GM18951 (cell line): ENCODE data around the gene SUMO2.
"Not testable (repeated sequence)": the region's sequence is repeated elsewhere in the genome, so short reads cannot be mapped to it uniquely, and the experiment has no call there.

ENCODE experiments used
- POLR2A ChIP-seq: IDR thresholded peaks from 4 replicates; pipeline ENCODE4 v1.6.1; 2011; ENCODE audit warnings: mild to moderate bottlenecking; ENCODE audit not compliant: insufficient read length, insufficient read depth; ENCODE audit errors: extremely low read depth
- in situ Hi-C: fragments of 300-500 bp; cut with MboI; formaldehyde crosslinking; loops from one replicate; pipeline ENCODE4 v1.12.0; 2022; ENCODE audit warnings: low sequenced_read_pairs, mixed read lengths, inconsistent platforms; ENCODE audit not compliant: unreplicated experiment

Gene SUMO2

DNA sequence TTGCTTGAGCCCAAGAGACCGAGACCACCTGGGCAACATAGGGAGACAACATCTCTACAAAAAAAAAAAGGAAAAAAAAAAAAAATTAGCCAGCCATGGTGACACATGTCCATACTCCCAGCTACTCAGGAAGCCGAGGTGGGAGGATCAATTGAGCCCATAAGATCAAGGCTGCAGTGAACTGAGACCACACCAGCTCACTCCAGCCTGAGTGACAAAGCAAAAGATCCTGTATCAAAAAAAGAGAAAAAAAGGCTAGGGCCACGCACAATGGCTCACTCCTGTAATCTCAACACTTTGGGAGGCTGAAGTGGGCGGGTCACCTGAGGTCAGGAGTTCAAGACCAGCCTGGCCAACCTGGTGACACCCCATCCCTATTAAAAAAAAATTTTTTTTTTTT lies 13.8 kb downstream of the SUMO2 start:
- no peak for TF ChIP-seq POLR2A
- in situ Hi-C loops, result no loop called here

DNA sequence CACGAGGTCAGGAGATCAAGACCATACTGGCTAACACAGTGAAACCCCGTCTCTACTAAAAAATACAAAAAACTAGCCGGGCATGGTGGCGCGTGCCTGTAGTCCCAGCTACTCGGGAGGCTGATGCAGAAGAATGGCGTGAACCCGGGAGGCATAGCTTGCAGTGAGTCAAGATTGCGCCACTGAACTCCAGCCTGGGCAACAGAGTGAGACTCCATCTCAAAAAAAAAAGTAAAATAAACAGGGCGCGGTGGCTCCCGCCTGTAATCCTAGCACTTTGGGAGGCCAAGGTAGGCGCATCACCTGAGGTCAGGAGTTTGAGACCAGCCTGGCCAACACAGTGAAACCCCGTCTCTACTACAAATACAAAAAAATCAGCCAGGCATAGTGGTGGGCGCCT lies 18.2 kb downstream of the SUMO2 start:
- in situ Hi-C loops, result not testable (repeated sequence)

DNA sequence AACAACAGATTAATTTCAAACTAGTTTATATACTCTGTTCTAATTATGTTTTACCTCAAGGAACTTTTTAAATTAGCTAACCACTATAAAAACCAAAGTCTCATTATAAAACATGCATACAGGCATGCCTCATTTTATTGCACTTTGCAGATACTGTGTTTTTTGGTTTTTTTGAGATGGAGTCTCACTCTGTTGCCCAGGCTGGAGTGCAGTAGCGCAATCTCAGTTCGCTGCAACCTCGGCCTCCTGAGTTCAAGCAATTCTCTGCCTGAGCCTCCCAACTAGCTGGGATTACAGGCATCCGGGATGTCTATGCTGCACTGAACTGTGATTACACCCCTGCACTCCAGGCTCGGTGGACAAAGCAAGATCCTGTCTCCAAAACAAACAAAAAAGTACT lies 19.7 kb downstream of the SUMO2 start:
- no peak for TF ChIP-seq POLR2A
- in situ Hi-C loops, result no loop called here

DNA sequence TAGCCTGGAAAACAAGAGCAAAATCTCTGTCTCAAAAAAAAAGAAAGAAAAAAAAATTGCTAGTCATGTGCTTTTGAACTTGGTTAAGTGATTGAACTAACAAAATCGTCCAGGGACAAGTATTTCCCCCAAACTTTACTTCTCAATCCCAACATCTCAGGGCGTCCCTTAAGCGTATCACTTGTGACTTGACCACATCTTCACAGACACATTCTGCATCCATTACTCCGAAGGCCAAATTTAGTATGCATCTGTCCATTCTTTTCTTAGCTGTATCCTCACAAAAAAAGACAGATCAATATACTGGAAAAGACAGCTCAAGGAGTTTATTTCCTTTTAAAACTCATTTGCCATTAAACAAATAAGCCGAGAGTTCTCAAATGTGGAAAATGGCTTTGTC lies 22.5 kb downstream of the SUMO2 start:
- TF ChIP-seq POLR2A, result no peak
- in situ Hi-C loops, result no loop called here

DNA sequence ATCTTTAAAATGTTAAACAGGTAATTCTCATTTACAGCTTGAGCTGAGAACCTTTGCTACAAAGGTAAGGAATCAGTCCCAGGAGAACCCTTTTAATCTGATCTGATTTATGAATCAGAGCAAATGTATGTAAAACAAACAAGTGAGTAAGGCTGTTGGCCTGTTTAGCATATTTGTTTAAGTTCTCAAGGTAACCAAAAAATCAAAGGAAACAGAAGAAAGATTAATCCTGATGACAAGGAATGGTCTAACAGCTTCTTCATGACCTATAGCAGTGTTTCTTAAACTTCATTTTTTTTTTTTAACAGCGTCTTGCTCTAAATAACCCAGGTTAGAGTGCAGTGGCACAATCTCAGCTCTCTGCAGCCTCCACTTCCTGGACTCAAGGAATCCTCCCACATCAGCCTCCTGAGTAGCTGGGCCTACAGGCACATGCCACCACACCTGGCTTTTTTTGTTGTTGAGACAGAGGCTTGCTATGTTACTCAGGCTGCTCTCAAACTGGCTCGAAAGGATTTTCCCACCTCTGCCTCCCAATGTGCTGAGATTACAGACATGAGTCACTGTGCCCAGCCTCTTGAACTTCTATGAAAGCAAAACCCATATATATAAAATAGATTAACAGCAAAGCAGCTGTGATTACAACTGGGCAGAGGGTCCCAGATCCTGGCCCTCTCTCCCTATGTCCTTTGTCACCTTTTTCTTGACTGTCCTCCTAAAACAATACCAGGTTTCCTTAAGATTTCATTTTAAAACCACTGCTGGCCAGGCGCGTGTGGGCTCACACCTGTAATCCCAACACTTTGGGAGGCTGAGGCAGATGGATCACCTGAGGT lies 23.3 kb downstream of the SUMO2 start:
- in situ Hi-C loops, result no loop called here
- no peak for TF ChIP-seq POLR2A

DNA sequence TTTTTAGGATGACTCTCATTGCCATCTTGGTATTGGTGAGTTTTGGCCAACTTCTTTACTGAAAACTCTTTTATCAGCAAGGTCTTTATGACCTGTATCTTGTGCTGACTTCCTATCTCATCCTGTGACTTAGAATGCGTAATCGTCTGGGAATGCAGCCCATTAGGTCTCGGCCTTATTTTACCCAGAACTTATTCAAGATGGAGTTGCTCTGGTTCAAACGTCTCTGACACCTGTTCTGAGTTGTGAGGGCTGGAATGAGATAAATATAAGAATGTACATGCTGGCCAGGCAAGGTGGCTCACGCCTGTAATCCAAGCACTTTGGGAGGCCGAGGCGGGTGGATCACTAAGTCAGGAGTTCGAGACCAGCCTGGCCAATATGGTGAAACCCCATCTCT lies 24.3 kb downstream of the SUMO2 start:
- in situ Hi-C loops, result not testable (repeated sequence)

DNA sequence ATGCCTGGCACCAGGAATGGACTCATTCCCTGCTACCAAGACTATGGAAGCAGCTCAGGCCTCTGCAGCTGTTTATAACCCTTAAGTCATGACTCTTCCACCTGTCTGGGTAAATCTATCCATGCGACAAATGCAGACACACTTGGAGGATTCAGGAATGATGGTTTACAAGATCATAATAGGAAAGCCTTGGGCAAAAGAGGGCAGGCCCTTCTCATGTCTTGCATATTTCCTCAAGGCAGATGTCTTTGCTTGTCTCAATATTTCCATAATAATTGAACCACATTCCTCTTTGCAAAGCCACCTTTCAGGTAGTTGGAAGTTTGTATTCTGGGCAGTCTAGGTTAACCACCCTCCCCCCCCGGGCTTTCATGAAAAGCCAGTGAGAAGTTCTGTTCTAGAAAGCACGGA lies 27.6 kb downstream of the SUMO2 start:
- TF ChIP-seq POLR2A, result no peak
- in situ Hi-C loops, result no loop called here

DNA sequence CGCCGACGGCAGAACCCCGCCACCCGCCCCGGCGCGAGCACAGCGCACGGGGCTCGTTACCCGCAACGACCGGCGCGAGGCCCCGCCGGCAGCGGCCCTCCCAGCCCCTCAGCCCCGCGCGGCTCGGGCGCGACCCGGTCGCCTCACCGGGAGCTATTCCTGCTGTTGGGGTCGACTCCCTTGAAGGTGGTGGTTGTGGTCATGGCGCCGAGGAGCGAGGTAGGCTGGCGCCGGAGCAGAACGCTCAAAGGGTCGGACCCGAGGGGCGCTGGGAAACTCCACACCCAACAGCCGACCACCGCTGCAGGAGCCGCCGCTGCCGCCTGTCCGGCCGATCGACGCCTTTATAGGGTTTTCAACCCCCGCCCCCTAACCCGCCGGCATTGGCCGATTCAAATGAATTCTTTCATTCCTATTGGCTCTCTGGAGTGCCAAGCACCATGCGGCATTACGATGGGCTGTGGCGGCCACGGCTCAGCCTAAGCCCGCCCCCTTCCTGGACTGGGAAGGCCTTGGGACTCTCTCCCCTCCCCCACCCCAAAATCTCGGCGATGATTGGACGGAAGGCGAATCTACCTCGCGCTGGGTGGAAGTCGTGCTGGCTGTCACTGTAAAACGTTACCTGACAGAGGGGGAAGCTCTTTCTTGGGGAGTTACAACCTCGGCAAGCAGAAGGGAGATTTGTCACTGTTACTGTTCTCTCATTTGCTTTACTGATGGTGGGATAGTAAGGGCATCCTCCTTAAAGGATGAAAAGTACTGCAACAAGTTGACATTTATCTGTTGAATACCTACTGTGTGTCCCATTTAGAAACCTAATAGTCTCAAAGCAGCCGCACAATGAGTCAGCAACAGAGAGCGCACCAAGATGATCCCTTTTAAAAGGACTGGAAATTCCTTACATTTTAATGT lies 28.3 kb downstream of the SUMO2 start, which contains the start of gene JPT1:
Gene JPT1, minus strand, starts transcription at position 318 of the 912 bp plus-strand sequence. Its CDS starts 115 bp downstream, at position 203.
- TF ChIP-seq POLR2A, result peak; percentile 100
- in situ Hi-C loops, result no loop called here

DNA sequence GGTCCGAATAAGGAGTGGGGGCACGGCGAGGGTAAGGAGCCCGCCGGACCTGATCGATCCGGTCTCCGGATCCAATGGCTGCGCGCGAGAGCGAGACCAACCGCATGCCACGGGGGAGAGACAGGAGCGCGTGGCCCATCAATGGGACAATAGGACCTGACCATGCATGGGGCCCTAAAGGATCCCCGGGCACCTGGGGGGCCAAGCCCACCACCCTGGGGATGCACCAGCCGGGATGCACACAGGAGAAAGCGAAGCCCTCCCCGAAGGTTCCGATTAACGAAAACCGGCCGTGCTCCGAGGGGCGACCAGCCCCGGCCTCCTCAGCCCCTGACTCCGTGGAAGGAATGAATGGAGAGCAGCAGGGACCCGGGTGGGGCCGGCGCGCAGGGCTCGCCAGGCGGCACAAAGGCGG lies 29.0 kb downstream of the SUMO2 start:
- in situ Hi-C loops, result no loop called here
- no peak for TF ChIP-seq POLR2A

DNA sequence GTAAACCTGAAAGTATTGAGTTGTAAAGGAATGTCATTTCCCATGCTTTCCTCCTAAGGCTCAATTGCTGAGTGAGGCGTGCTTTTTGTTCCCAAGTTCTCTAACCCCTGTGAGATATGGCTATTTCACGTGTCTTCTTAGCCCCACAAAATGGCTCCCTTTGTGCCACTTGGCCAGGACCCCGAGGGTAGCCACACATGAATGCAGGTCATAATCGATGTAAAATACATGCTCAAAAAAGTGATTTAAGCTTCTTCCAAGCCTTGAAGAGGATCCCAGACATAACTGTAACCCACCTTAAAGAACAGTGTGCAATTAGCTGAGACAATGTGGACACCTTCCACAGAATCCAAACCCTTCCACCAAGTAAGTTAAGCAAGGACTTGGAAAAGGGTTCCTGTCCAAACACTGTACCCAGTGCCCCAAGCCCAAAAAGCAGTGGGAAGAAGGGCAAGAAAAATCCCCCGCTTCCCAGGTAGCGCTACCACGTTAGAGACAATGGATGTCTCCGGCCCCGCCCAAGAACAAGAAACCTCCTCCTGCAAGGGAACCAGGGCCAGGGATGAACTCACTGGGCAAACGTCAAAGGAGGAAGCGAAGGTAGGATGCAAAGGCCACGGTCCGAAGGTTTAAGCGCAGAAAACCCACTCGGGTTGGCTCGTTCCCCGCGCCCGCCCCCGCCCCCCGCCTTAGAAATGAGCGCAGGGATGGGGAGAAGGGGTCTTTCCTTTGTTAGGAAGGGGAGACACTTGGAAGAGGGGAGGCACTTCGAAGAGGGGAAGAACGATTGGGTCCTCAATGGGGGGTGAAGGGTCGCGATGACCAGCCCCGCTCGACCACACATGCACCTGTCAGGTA lies 29.6 kb downstream of the SUMO2 start:
- in situ Hi-C loops, result no loop called here
- TF ChIP-seq POLR2A, result peak; percentile 12

DNA sequence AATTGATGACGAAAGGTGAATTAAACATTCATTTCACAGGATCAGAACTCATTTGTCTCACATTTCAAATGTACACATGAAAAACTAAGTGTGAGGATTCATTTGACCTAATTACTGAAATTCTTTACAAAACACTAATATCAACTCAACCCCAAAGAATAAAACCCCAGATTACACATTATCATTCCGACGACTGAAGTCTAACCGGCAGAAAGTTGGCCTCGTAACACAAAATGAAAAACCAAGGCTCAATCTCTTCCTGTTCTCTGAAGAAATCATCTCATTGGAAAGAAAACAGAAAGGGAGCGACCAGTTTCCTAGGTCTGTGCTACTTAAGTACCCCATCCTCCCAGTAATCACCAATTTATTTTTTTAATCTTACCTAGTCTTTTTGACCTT lies 30.2 kb downstream of the SUMO2 start:
- no peak for TF ChIP-seq POLR2A
- in situ Hi-C loops, result no loop called here

DNA sequence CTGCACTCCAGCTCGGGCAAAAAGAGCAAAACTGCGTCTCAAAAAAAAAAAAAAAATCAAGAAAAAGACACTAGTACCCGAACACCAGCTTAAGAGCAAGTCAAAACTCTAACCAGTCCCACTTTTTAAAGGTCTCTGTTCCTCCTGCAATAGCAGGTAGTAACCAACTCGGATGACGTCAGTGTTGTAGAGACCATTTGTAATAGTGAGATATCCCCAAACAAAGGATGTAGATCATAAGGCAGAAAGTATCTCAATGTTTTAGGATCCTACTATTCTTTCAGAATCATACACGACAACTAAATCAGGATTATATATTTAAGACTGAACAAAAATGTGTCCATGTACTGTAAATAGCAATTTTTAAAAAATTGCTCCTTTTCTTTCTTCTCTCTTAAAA lies 30.8 kb downstream of the SUMO2 start:
- in situ Hi-C loops, result no loop called here
- TF ChIP-seq POLR2A, result no peak
